Esophagus squamous epithelium (tissue), 4 donors: ENCODE results near the gene CCDC182.

Experiments
- CTCF ChIP-seq, 6 experiments: fragments of 450-650 bp in 4 of 6; fragments of 200-600 bp in 2 of 6; sonication (generic) in 2 of 6; IDR thresholded peaks; one replicate each; pipeline ENCODE4 v1.5.1; 2016 to 2019; ENCODE audit warnings: antibody characterized with exemption in 6 of 6, mild to moderate bottlenecking in 4 of 6, moderate library complexity in 4 of 6
- POLR2A ChIP-seq, 4 donors: fragments of 450-650 bp; IDR thresholded peaks; one replicate each; pipeline ENCODE4 v1.6.1; 2017; ENCODE audit warnings: antibody characterized with exemption in 4 of 4, mild to moderate bottlenecking in 4 of 4, moderate library complexity in 3 of 4

GRCh38 chr17:57752031-57752905 is 7.2 kb upstream of the CCDC182 start:
- TF ChIP-seq CTCF (IDR thresholded peaks at IDR 0.05) (no peak), POLR2A (IDR thresholded peaks at IDR 0.05) (no peak)
